ENCODE results near the gene UBAC2.

The UBAC2 gene, protein sequence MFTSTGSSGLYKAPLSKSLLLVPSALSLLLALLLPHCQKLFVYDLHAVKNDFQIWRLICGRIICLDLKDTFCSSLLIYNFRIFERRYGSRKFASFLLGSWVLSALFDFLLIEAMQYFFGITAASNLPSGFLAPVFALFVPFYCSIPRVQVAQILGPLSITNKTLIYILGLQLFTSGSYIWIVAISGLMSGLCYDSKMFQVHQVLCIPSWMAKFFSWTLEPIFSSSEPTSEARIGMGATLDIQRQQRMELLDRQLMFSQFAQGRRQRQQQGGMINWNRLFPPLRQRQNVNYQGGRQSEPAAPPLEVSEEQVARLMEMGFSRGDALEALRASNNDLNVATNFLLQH

DNA sequence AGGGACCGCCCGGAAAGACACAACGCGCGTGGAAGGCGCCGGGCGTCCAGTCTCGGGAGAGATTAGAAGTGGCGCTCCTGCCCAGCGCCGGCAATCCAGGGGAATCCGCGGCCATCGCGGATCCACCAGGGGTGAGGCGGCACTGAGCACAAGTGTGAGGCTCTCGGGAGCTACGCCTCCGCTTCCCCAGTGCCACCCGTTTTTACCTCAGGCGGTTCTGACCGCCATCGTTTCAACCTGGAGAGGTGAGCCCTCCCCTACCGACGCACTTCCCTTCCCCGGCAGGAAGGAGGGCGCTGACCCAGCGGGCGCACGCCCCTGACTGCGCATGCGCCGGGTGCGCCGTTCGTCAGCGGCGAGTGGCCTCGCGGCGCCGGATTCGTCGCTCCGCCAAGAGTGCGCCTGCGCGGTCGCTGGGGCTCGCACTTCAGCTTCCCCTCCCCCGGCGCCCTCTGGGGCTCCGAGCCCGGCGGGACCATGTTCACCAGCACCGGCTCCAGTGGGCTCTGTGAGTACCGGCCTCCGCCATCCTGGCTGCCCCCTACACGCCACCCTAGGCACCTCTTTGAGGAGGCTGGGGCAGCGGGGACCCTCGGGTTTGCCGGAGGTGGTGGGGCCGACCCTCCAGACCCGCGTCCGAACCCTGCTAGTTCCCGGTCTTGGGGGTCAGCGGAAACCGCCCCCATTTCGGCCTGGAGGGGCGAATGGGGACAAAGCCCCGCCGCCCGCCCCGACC lies at the start of gene UBAC2:
Gene UBAC2, plus strand, starts transcription at position 423 of the 736 bp plus-strand sequence. Its CDS starts 55 bp downstream, at position 478.
- H3K9me3 ChIP-seq (ENCODE audit: severe bottlenecking), result no peaks in the 10 kb centered on the region
- peaks cover 38% of the 10 kb centered on the region for H3K4me1 ChIP-seq (ENCODE audit: insufficient read depth, poor library complexity, severe bottlenecking)
- ATAC-seq (ENCODE audit: low read depth), result peak; percentile 76
- peak within 1 kb of the TSS; percentile 82 for H3K27ac ChIP-seq (ENCODE audit: poor library complexity, severe bottlenecking)
- peaks cover 3% of the 10 kb centered on the region for H3K36me3 ChIP-seq (ENCODE audit: low read depth)
- H3K27me3 ChIP-seq (ENCODE audit: insufficient read depth, poor library complexity, severe bottlenecking), result no peaks in the 10 kb centered on the region
- TF ChIP-seq, protein P1, sequence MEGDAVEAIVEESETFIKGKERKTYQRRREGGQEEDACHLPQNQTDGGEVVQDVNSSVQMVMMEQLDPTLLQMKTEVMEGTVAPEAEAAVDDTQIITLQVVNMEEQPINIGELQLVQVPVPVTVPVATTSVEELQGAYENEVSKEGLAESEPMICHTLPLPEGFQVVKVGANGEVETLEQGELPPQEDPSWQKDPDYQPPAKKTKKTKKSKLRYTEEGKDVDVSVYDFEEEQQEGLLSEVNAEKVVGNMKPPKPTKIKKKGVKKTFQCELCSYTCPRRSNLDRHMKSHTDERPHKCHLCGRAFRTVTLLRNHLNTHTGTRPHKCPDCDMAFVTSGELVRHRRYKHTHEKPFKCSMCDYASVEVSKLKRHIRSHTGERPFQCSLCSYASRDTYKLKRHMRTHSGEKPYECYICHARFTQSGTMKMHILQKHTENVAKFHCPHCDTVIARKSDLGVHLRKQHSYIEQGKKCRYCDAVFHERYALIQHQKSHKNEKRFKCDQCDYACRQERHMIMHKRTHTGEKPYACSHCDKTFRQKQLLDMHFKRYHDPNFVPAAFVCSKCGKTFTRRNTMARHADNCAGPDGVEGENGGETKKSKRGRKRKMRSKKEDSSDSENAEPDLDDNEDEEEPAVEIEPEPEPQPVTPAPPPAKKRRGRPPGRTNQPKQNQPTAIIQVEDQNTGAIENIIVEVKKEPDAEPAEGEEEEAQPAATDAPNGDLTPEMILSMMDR (IDR thresholded peaks at IDR 0.05; ENCODE audit: poor library complexity, severe bottlenecking), result no peak
- DNase-seq (ENCODE audit: low spot score), result peak; percentile 84
- H3K4me3 ChIP-seq (ENCODE audit: severe bottlenecking), result peak within 1 kb of the TSS; percentile 76

- Histone ChIP-seq H3K9me3 (ENCODE audit: severe bottlenecking) (no peaks in the 10 kb centered on the region), H3K36me3 (ENCODE audit: low read depth) (no peaks in the 10 kb centered on the region), H3K4me3 (ENCODE audit: severe bottlenecking) (no peak overlapping the region), H3K27me3 (ENCODE audit: insufficient read depth, poor library complexity, severe bottlenecking) (no peaks in the 10 kb centered on the region), H3K4me1 (ENCODE audit: insufficient read depth, poor library complexity, severe bottlenecking) (peaks cover 34% of the 10 kb centered on the region), H3K27ac (ENCODE audit: poor library complexity, severe bottlenecking) (peak overlapping the region; percentile 89)
- TF ChIP-seq, protein P1 (IDR thresholded peaks at IDR 0.05; ENCODE audit: poor library complexity, severe bottlenecking), result no peak
- DNase-seq (ENCODE audit: low spot score), result peak; percentile 79
- peak; percentile 80 for ATAC-seq (ENCODE audit: low read depth)
Observed at GRCh38 chr13:99151516-99151915, 49.1 kb upstream of the UBAC2 start.

GRCh38 chr13:99153219-99153618 lies 47.4 kb upstream of the UBAC2 start:
- Histone ChIP-seq H3K4me3 (ENCODE audit: severe bottlenecking) (no peak overlapping the region), H3K4me1 (ENCODE audit: insufficient read depth, poor library complexity, severe bottlenecking) (peaks cover 34% of the 10 kb centered on the region), H3K27me3 (ENCODE audit: insufficient read depth, poor library complexity, severe bottlenecking) (no peaks in the 10 kb centered on the region), H3K27ac (ENCODE audit: poor library complexity, severe bottlenecking) (no peak overlapping the region), H3K9me3 (ENCODE audit: severe bottlenecking) (no peaks in the 10 kb centered on the region), H3K36me3 (ENCODE audit: low read depth) (no peaks in the 10 kb centered on the region)
- DNase-seq (ENCODE audit: low spot score) (no peak), ATAC-seq (ENCODE audit: low read depth) (no peak)
- TF ChIP-seq, protein P1 (IDR thresholded peaks at IDR 0.05; ENCODE audit: poor library complexity, severe bottlenecking), result no peak

- H3K9me3 ChIP-seq (ENCODE audit: severe bottlenecking), result no peaks in the 10 kb centered on the region
- no peak overlapping the region for H3K4me3 ChIP-seq (ENCODE audit: severe bottlenecking)
- no peaks in the 10 kb centered on the region for H3K36me3 ChIP-seq (ENCODE audit: low read depth)
- peaks cover 34% of the 10 kb centered on the region for H3K4me1 ChIP-seq (ENCODE audit: insufficient read depth, poor library complexity, severe bottlenecking)
- TF ChIP-seq, protein P1 (IDR thresholded peaks at IDR 0.05; ENCODE audit: poor library complexity, severe bottlenecking), result no peak
- H3K27me3 ChIP-seq (ENCODE audit: insufficient read depth, poor library complexity, severe bottlenecking), result no peaks in the 10 kb centered on the region
- DNase-seq (ENCODE audit: low spot score) (no peak), ATAC-seq (ENCODE audit: low read depth) (no peak)
- no peak overlapping the region for H3K27ac ChIP-seq (ENCODE audit: poor library complexity, severe bottlenecking)
Observed at GRCh38 chr13:99154064-99154463, 46.6 kb upstream of the UBAC2 start.
